ENCODE measurements around the gene PLCL1.
"Not testable (repeated sequence)": the region's sequence is repeated elsewhere in the genome, so short reads cannot be mapped to it uniquely, and the experiment has no call there.

Gene PLCL1

DNA sequence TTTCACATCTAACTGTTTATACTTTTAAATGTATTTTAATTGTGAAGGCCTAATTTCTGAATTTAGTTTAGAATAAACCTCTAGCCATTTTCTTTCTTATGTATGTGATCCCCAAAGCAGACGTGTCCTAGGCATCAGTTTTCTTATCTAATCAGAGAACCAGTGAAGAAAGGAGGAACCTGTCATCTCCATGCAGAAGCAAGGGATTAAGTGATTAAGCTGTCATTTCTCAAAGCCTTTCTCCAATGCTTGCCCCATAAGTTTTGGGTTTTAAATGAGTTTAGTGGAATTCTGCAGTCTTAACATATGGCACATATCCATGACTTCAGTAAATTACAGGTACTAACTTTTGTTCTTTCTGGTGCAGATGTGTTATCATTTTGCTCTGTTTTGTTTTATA is 190.4 kb downstream of the PLCL1 start:
- no peak for DNase-seq (ENCODE audit: low read depth in 2 of 3, low spot score in 1 of 3)

DNA sequence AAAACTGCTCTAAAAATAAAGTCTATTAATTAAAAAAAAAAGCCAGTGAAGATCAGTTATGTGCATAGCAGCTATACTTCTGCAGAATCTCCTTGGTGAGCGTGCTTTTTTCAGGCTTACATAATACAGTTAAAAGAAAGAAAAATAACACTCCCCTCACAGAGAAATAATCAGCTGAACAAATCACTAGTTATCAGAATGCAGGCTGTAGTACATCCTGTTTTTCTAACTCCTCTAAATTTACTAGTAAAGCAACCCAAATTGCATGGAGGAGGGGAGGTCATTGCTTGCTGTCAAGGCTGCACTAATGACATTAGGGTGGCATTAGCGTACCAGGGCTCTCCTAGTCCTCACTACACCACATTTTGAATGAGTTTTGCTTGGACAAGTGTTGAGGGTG is 192.2 kb downstream of the PLCL1 start:
- DNase-seq (ENCODE audit: low read depth in 2 of 3, low spot score in 1 of 3) = no peak

DNA sequence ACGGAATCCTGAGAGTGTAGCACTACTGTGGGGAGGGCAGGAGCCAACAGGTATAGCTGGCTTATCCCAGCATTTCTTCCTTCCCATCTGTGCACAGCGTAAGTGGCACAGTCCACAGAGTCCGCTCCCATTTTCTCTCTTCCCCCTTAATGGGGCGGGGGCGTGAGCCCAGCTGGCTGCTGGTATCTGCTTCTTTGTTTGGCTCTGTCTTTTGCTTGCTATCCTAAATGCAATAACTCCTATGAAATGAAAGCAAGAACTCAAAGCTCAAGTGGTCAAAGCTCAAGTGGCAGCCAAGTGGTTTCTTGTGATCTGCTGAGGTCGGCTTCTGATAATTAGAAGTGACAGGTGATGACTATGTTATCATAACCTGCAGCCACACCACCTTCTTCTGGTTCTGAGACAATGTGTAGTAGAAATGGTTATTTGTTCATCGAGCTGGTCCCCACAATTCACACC is 192.7 kb downstream of the PLCL1 start:
- DNase-seq (ENCODE audit: low read depth in 2 of 3, low spot score in 1 of 3) = no peak

DNA sequence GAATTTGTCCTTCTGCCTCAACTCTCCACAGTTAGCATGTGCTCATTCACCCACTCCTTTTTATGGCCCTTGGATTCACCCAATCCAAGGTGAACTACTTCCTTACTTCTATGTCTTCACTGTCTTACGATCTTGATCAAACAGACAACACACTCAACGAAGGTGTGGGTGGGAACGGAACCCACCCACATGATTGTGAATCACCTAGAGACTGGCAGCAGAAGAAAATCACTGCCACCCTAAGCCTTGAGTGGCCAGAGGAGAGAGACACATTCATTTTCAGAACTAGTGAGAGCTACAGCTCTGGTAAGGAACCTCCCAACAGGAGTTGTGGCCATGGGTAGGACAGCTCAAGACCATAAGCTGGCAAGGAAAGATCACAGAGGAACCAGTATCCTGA is 194.3 kb downstream of the PLCL1 start:
- peak in 1 of 3 donors; percentile 15 for DNase-seq (ENCODE audit: low read depth in 2 of 3, low spot score in 1 of 3)

DNA sequence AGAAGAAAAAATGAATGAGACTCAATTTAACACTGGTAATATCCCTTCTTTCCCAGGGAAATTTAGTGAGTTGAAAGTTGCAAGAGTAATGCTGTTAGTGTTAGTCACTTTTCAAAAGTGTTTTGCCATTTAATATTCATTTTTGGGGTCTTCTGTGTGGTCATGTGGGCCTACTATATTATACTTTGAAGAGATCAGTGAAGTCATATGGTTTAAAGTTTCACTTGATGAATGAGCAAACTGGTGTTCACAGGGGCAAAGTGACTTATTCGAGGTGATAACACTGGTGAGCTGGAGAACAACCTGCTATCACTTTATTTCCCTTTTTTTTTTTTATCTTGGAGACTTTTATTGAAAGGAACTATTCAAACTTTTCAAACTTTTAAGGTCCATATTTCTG is 196.0 kb downstream of the PLCL1 start:
- no peak for DNase-seq (ENCODE audit: low read depth in 2 of 3, low spot score in 1 of 3)

DNA sequence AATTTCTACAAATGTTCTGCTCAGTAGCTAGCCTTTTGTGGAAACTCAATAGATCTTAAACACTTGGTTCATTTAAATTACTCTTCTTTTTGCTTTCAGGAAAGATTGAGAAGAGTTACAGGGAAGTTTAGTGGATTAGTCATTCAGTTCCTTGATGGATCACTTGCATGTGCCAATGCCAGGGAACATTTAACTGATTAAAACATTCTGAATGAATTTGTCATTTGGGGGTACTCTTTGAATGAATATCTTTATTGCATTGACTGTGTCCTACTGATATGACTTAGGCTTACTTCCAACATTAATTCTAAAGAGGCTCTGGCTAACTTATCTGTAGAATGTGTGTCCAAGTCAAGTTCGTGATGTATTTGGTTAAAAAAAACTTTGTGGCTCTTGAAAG is 199.8 kb downstream of the PLCL1 start:
- DNase-seq (ENCODE audit: low read depth in 2 of 3, low spot score in 1 of 3) = no peak

DNA sequence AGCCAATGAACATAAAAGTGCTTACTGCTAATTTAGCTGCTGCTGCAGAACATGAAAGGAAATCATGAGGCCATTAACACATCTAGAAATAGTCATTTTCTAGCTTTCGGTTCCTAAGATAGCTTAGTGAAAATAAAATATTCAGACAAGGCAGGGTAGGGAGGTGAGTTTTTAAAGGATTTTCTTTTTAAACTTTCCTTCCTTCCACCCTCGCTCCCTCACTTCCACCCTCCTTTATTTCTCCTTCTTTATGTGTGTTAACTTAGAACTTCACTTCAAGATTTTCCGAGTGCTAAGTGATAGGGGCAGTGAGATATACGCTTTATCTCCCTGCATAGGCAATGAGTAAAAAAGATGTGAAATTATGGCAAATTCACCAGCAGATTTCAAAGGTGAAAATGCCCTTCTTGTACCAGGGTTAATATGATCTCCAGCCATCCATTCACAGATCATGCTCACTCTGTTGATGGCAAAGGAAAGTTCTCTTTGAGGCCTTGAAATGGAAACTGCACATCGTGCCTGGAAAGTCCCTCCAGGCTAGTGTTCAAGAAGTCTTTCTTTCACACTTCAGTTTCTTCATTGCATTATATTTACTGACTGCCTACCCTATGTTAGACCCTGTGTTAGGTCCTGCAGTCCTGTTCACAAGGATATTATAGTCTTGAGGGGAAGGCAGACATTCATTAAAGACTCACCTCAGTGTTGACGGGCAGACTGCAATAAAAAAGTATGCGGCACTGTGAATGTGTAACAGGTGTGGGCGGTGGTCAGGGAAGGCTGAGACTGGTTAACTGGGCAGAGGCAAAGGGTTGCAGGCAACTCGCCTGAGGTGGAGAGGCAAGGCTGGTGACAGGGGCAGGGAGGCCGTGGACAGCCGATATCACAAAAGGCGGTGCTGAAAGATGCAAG is 200.8 kb downstream of the PLCL1 start:
- DNase-seq (ENCODE audit: low read depth in 2 of 3, low spot score in 1 of 3) = peak in 2 of 3 donors; percentile 24 to 32

DNA sequence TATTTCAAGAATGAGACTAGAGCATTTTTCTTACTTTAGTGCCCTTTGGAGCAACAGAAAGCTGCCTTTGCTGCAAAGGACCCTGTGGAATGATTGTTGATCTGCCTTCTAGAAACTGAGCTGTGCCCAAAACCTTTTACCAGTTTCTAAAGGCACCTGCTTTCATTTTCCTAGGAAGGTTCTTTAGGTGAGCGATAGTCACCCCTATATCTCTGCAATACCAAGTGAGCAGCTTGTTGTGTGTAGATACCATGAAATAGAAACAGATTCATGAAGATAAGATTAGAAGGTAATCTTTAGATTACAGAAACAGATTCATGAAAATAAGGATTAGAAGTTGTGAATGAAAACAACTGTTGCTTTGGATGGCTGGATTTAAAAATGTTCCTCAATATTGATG is 202.3 kb downstream of the PLCL1 start:
- no peak for DNase-seq (ENCODE audit: low read depth in 2 of 3, low spot score in 1 of 3)

DNA sequence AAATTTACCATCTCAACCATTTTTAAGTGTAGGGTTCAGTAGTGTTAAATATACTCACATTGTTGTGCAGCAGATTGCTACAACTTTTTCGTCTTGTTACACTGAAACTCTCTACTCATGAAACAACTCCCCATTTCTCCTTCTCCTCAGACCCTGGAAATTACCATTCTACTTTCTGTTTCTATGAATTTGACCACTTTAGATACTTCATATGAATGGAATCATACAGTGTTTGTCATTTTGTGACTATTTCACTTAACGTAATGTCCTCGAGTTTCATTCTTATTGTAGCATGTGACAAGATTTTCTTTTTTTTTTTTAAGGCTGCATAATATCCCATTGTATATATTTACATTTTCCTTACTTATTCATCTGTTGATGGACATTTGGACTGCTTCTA is 203.8 kb downstream of the PLCL1 start:
- no peak for DNase-seq (ENCODE audit: low read depth in 2 of 3, low spot score in 1 of 3)

DNA sequence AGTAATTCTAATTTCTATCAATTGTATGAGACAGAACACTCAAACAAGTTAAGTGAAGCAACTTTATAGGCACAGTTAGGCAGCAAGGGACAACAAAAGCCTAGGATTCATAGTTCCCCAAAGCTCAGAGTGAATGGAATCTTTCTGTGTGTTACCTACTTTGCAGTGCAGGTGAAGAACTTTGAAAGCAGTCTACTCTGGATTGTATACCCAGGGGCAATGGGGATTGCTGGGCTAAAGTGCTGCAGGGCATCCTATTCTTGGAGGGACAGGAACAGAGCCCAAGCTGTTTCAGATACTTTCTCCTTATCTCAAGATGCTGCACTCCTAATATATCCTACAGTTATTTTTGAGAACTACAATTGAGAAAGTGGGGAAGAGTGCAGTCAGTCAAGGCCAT is 207.6 kb downstream of the PLCL1 start:
- no peak for DNase-seq (ENCODE audit: low read depth in 2 of 3, low spot score in 1 of 3)

DNA sequence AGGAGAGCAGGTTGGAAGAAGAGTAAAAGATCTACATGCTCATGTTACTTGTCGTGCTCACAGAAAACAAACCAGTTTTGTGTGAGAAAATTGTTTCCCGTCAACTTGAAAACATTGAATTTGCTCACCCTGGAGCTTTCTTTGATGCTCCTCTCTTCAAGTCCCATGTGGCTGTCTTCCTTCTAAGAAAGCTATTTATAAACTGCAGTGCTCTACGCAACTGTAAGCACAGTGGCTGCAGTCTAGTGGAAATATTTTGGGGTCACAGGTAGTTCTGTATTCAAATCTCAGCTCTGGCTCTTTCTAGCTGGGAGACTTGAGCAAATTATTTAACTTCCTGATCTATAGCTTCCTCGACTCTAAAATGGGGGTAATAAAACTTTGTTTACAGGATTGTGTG is 211.8 kb downstream of the PLCL1 start:
- no peak for DNase-seq (ENCODE audit: low read depth in 2 of 3, low spot score in 1 of 3)

DNA sequence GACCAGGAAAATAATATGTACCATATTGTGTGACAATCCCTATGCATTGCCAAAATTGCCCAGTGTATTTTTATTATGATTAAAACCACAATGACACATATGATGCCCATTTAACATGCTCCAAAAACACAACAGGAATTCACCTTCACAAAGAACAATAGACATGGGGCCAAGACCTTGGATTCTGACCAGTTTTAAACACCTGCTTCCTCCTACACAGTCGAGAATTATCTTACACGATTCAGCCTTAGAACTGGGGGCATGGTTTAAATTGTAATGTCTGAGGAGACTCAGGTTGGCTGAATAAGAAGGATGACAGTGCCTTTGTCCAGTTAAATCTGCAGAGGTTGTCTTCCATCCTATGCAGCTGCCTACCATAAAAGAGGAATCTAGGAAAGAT is 212.7 kb downstream of the PLCL1 start:
- no peak for DNase-seq (ENCODE audit: low read depth in 2 of 3, low spot score in 1 of 3)

DNA sequence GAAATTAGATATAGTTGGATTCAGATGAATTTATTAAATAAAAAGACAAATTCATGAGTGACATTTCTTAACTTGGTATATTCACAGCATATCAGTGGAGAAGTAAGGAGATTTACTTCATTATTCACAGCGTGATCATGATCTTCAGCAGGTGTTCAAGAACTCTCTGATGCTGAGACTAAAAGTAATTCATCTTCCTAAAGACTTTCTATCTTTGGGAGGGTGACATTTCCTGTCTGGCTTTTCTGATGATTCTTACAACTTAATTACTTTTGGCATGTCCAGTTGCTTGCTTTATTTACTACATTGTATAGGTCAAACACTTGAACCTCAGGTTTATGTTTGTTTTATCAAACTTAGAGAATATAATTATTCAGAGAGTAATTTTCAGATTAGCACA is 224.6 kb downstream of the PLCL1 start:
- DNase-seq (ENCODE audit: low read depth in 2 of 3, low spot score in 1 of 3) = no peak

DNA sequence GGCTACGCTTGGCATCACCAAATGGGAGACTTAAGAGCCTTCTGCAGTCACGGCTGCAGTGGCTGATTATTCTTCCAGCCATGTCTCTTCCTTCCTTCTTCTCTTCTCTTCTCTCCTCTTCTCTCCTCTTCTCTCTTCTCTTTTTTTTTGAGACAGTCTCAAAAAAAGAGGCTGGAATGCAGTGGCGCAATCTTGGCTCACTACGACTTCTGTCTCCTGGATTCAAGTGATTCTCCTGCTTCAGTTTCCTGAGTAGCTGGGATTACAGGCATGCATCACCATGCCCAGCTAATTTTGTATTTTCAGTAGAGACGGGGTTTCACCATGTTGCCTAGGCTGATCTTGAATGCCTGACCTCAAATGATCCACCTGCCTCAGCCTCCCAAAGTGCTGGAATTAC is 225.2 kb downstream of the PLCL1 start:
- not testable (repeated sequence) for DNase-seq (ENCODE audit: low read depth in 2 of 3, low spot score in 1 of 3)

DNA sequence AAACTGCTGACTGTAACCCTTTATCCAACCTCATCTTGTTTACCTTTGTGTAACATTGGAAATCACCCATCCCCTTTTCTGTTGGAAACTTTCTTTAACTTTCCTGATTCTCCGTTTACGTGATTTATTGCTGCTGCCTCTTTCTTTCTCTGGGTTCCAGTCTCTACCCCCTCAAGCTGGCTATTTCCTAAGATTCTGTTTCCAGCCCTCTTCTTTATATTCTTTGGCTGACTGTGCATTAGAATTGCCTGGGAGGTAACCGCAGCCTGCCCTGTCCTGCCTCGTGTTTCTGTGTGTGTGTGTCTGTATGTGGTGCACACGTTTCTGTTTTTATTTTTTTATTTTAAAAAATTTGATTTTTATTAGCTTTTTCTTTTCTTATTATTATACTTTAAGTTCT is 229.2 kb downstream of the PLCL1 start:
- no peak for DNase-seq (ENCODE audit: low read depth in 2 of 3, low spot score in 1 of 3)

DNA sequence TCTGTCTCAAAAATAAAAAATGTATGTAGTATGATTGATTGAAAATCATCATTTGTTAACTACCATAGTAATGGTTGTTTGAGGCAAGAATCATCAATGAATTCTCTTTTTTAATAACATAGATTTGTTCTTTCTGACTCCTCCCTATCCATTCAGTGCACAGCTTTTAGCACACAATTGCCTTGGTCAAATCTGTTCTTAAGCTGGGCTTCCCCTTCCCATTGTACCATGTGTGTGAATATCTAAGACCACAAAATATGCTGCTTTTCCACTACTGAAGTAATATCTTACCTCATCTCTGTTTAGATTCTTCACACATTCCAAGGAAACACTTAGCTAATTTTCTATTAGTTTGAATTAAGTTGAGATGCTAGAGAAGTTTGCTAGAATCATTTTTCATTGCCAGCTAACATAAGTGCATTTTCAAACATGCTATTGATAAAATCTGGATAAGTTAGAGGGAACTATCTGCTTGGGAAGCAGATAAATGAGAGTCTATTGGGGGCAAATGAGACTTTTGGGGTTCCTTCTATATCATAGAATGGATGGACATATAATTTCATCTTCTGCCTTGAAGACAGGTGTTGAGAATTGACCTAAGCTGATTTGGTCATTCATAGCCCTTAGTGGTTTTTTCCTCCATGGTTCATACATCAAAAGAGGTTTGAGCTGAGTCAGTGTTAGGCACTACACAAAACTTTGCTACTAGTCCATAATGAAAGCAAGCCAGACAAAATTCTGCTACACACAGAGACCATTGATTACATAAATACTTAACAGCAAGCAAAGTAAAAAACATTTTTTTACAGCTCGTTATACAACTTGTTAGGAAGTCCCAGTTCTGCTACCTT is 231.9 kb downstream of the PLCL1 start:
- DNase-seq (ENCODE audit: low read depth in 2 of 3, low spot score in 1 of 3) = no peak

DNA sequence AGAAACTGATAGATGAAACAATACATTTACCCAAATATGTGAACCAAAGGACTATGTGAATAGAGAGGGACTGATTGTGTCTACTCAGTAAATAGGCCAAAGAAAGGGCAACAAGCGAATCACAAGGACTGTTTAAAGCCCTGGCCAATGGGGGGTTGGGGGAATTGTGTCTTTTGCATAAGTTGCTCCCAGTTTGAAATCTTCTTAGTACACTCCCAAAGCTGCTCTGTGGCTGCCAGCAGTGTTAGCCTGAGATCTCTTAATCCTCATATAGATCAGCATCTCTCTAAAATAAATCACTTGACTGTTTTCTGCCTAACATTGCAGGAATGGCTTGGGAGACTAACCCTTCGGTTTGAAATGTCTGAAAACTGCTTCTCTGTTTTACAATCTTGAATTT is 236.4 kb downstream of the PLCL1 start:
- no peak for DNase-seq (ENCODE audit: low read depth in 2 of 3, low spot score in 1 of 3)

DNA sequence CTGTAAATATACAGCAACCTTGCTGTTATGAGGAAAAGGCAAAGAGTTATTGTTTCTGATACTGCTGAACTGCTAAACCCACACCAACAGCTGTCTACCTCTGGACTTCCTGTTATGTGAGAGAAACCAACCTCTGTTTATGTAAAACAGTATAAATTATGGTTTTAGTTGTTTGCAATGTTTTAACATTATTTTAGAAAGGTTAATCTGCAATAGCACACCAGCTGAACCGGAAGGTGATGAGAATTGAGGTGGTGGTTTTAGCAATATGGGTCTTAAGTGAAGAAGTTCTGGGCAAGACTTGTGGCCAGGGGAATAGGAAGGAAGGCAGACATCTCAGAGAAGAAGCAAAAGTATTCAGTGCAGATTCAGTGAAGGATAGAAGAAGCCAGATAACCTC is 237.8 kb downstream of the PLCL1 start:
- no peak for DNase-seq (ENCODE audit: low read depth in 2 of 3, low spot score in 1 of 3)

DNA sequence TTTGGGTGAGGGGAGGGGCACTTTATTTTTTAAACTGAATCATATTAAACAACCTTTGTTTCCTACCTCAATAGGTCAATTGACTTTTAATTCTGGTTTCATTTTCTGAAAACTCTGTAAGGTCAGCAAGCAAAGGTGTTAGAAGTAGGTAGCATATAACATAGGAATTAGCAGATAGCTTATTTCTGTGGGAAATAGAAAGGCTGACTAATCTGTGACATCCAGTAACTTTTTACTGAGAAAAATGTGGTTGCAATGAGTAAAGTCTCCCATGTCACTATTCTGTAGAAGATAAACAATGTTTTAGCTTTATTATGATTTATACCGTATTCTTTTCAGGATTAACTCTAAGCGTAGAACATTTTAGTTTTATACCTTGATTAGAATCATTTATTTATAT is 240.4 kb downstream of the PLCL1 start:
- DNase-seq (ENCODE audit: low read depth in 2 of 3, low spot score in 1 of 3) = no peak

DNA sequence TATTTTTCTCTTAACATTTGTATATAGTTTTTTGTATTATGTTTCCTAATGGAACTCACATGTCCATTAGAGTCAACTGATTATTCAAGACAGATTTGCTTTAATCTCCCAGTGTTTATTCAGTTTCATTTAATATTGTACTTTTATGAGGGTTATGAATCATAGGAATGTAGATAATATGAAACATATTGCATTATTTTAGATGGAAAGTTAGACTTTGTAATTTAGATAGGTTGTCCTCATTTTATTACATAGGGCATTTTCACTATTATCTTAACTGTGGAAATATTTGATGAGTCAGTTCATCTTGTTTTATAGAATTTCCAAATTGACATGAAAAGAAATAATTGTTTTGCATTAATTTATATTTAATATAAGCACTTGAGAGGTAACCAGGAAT is 240.8 kb downstream of the PLCL1 start:
- no peak for DNase-seq (ENCODE audit: low read depth in 2 of 3, low spot score in 1 of 3)

DNA sequence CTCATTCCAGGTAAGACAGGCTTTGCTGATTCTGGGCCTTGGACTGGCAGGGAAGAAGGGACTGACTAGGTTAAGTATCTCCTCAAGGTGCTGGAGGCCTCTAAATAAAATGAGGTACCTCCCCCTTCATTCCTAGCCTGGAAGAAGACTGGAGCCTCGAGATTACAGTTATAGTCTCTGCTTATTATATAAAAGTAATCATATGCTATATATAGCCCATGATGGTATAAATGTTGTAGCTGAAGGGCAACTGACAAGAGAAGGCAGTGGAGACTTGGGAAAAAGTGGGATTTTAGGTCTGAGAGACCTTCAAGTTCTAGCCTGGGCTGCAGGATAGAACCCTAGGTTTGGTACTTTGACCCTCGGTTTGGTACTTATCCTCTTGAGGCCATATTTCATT is 248.3 kb downstream of the PLCL1 start:
- DNase-seq (ENCODE audit: low read depth in 2 of 3, low spot score in 1 of 3) = no peak

DNA sequence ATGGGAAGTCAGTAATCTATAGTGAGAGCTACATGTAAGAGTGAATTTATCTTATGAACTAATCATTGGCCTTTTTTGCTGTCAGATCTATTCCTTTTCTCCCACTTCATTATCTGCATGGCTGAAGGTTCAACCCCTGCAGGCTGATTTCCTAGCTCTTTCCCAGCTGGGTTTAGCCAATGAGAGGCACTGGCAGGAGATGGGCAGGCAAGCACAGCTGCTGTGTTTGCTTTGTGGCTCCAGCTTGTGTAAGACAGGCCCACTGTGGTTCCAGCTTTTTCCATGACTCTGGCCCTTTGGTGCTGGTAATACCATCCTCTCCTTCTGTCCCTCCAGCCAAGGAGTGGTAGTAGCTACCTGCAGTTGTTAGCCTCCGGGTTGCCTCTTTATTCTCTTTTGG is 248.8 kb downstream of the PLCL1 start:
- DNase-seq (ENCODE audit: low read depth in 2 of 3, low spot score in 1 of 3) = no peak
